HG02610 (cell line): ENCODE results near the gene NKIRAS2.

Source experiments
- ATAC-seq: cut with Tn5 transposase; IDR thresholded peaks from one replicate; pipeline ENCODE4 v1.9.1; 2021; ENCODE audit warnings: mild to moderate bottlenecking, moderate library complexity; ENCODE audit not compliant: unreplicated experiment

The NKIRAS2 gene

GRCh38 chr17:42025936-42026335 lies 6.0 kb downstream of the NKIRAS2 start:
- ATAC-seq, result no peak

GRCh38 chr17:42026857-42027589 lies 7.1 kb downstream of the NKIRAS2 start:
- no peak for ATAC-seq

- no peak for ATAC-seq
Measured at GRCh38 chr17:42027590-42027889, 7.7 kb downstream of the NKIRAS2 start.

- ATAC-seq, result no peak
Measured at GRCh38 chr17:42027961-42028790, 8.3 kb downstream of the NKIRAS2 start.

GRCh38 chr17:42028791-42029127 lies 8.9 kb downstream of the NKIRAS2 start:
- no peak for ATAC-seq

- ATAC-seq, result no peak
Measured at GRCh38 chr17:42031584-42031983, 11.7 kb downstream of the NKIRAS2 start.

GRCh38 chr17:42034059-42034458 lies 14.2 kb downstream of the NKIRAS2 start:
- ATAC-seq, result no peak

GRCh38 chr17:42038221-42038973 lies 18.5 kb downstream of the NKIRAS2 start:
- ATAC-seq, result no peak

- ATAC-seq, result no peak
Measured at GRCh38 chr17:42039794-42040763, 20.2 kb downstream of the NKIRAS2 start.

- no peak for ATAC-seq
Measured at GRCh38 chr17:42040818-42041217, 20.9 kb downstream of the NKIRAS2 start.

- no peak for ATAC-seq
Measured at GRCh38 chr17:42041619-42042018, 21.7 kb downstream of the NKIRAS2 start.

- ATAC-seq, result no peak
Measured at GRCh38 chr17:42042598-42043319, 22.9 kb downstream of the NKIRAS2 start.

- ATAC-seq, result no peak
Measured at GRCh38 chr17:42045719-42046118, 25.8 kb downstream of the NKIRAS2 start.

GRCh38 chr17:42047343-42047742 lies 27.5 kb downstream of the NKIRAS2 start:
- no peak for ATAC-seq

GRCh38 chr17:42049834-42050392 lies 30.0 kb downstream of the NKIRAS2 start:
- no peak for ATAC-seq

- no peak for ATAC-seq
Measured at GRCh38 chr17:42050393-42051012, 30.6 kb downstream of the NKIRAS2 start, which contains the start of gene C17orf113. Gene C17orf113, minus strand, starts transcription at chr17:42050601. Its CDS starts 7,225 bp downstream, at chr17:42043376.

- ATAC-seq, result no peak
Measured at GRCh38 chr17:42051013-42051400, 31.1 kb downstream of the NKIRAS2 start.

GRCh38 chr17:42051645-42052044 lies 31.8 kb downstream of the NKIRAS2 start:
- no peak for ATAC-seq

GRCh38 chr17:42052346-42052877 lies 32.5 kb downstream of the NKIRAS2 start:
- no peak for ATAC-seq
